ENCODE measurements around the gene DNMT1.

DNMT1 gene

DNA sequence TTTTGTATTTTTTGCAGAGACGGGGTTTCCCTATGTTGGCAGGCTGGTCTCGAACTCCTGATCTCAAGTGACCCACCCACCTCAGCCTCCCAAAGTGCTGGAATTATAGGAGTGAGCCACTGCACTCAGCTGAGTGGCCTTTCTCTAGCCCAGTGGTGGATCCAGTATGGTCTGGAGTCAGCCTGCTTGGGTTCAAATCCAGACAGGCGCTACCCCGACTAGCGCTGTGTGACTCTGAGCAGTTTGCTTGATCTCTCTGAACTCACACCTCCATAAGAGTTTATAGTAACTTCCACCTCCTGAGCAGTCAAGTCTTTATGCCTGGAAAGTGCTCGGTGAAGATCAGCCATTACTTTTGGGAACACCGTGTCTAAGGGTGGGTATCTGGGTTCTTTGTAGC lies 25.9 kb upstream of the DNMT1 start:
- H3K4me3 ChIP-seq (ENCODE audit: low read length in 2 of 2): no peak overlapping the region
- no peak overlapping the region for H3K4me2 ChIP-seq (ENCODE audit: insufficient read depth, low read length, poor library complexity, severe bottlenecking)
- no peak overlapping the region for H2BK15ac ChIP-seq (ENCODE audit: low read length)
- no peaks in the 10 kb centered on the region for H3K9me3 ChIP-seq (replicated peaks in 1 of 2; ENCODE audit: control insufficient read depth in 2 of 2, insufficient read depth in 1 of 2, low read depth in 1 of 2, low read length in 2 of 2)
- WGBS, 2 donors (ENCODE audit: extremely low coverage in 2 of 2, insufficient read length in 2 of 2, insufficient replicate concordance in 1 of 2): no CpG with 5 or more reads among the region's 7 CpGs
- no peak overlapping the region for H2AFZ ChIP-seq (ENCODE audit: low read length)
- no peak overlapping the region for H3K27ac ChIP-seq (replicated peaks; ENCODE audit: low read length)
- DNase-seq (ENCODE audit: low spot score): no peak
- H3K23ac ChIP-seq (ENCODE audit: low read depth, low read length, poor library complexity): no peak overlapping the region
- H3K14ac ChIP-seq (ENCODE audit: low read length): no peak overlapping the region
- H4K91ac ChIP-seq (ENCODE audit: low read depth, low read length, poor library complexity): no peak overlapping the region
- peaks cover 7% of the 10 kb centered on the region for H3K79me1 ChIP-seq (ENCODE audit: low read depth, low read length)
- H3K4me1 ChIP-seq (ENCODE audit: control insufficient read depth in 2 of 2, insufficient read depth in 1 of 2, low read depth in 1 of 2, low read length in 2 of 2): no peaks in the 10 kb centered on the region
- H3K9ac ChIP-seq (ENCODE audit: low read depth, low read length, poor library complexity): no peak overlapping the region
- H3K4ac ChIP-seq (ENCODE audit: low read length): no peak overlapping the region
- H3K18ac ChIP-seq (ENCODE audit: low read length): no peak overlapping the region
- no peaks in the 10 kb centered on the region for H3K27me3 ChIP-seq (ENCODE audit: control insufficient read depth in 3 of 3, insufficient read depth in 3 of 3, low read depth in 1 of 3, low read length in 3 of 3)
- no peak overlapping the region for H2BK120ac ChIP-seq (ENCODE audit: low read depth, low read length)
- no peak overlapping the region for H2BK12ac ChIP-seq (ENCODE audit: low read length)
- no peak overlapping the region for H2AK5ac ChIP-seq (ENCODE audit: low read depth, low read length)
- no peak overlapping the region for H2BK5ac ChIP-seq (ENCODE audit: low read length)
- H3K36me3 ChIP-seq (replicated peaks in 1 of 2; ENCODE audit: control insufficient read depth in 2 of 2, insufficient read depth in 2 of 2, low read length in 2 of 2): peaks cover 15 to 23% of the 10 kb centered on the region in 2 donors
- no peak overlapping the region for H4K8ac ChIP-seq (ENCODE audit: low read depth, low read length)

- H2AK5ac ChIP-seq (ENCODE audit: low read depth, low read length): no peak overlapping the region
- H3K23ac ChIP-seq (ENCODE audit: low read depth, low read length, poor library complexity): no peak overlapping the region
- H3K9me3 ChIP-seq (replicated peaks in 1 of 2; ENCODE audit: control insufficient read depth in 2 of 2, insufficient read depth in 1 of 2, low read depth in 1 of 2, low read length in 2 of 2): no peaks in the 10 kb centered on the region
- WGBS, 2 donors (ENCODE audit: extremely low coverage in 2 of 2, insufficient read length in 2 of 2, insufficient replicate concordance in 1 of 2): no CpG with 5 or more reads among the region's 3 CpGs
- H3K4ac ChIP-seq (ENCODE audit: low read length): no peak overlapping the region
- H3K9ac ChIP-seq (ENCODE audit: low read depth, low read length, poor library complexity): no peak overlapping the region
- no peak overlapping the region for H3K4me2 ChIP-seq (ENCODE audit: insufficient read depth, low read length, poor library complexity, severe bottlenecking)
- H3K27ac ChIP-seq (replicated peaks; ENCODE audit: low read length): no peak overlapping the region
- no peak overlapping the region for H3K18ac ChIP-seq (ENCODE audit: low read length)
- no peak overlapping the region for H2BK12ac ChIP-seq (ENCODE audit: low read length)
- H2BK15ac ChIP-seq (ENCODE audit: low read length): no peak overlapping the region
- H3K27me3 ChIP-seq (ENCODE audit: control insufficient read depth in 3 of 3, insufficient read depth in 3 of 3, low read depth in 1 of 3, low read length in 3 of 3): no peaks in the 10 kb centered on the region
- no peak overlapping the region for H2BK5ac ChIP-seq (ENCODE audit: low read length)
- H4K8ac ChIP-seq (ENCODE audit: low read depth, low read length): no peak overlapping the region
- no peak for DNase-seq (ENCODE audit: low spot score)
- no peak overlapping the region for H4K91ac ChIP-seq (ENCODE audit: low read depth, low read length, poor library complexity)
- no peak overlapping the region for H2BK120ac ChIP-seq (ENCODE audit: low read depth, low read length)
- H3K79me1 ChIP-seq (ENCODE audit: low read depth, low read length): peaks cover 7% of the 10 kb centered on the region
- no peak overlapping the region for H2AFZ ChIP-seq (ENCODE audit: low read length)
- no peaks in the 10 kb centered on the region for H3K4me1 ChIP-seq (ENCODE audit: control insufficient read depth in 2 of 2, insufficient read depth in 1 of 2, low read depth in 1 of 2, low read length in 2 of 2)
- H3K36me3 ChIP-seq (replicated peaks in 1 of 2; ENCODE audit: control insufficient read depth in 2 of 2, insufficient read depth in 2 of 2, low read length in 2 of 2): peaks cover 15 to 19% of the 10 kb centered on the region in 2 donors
- no peak overlapping the region for H3K14ac ChIP-seq (ENCODE audit: low read length)
- H3K4me3 ChIP-seq (ENCODE audit: low read length in 2 of 2): no peak overlapping the region
These were observed 24.9 kb upstream of the DNMT1 start for GRCh38 chr19:10219678-10220077.

GRCh38 chr19:10217085-10217484 lies 22.3 kb upstream of the DNMT1 start:
- H3K14ac ChIP-seq (ENCODE audit: low read length): no peak overlapping the region
- H2BK12ac ChIP-seq (ENCODE audit: low read length): no peak overlapping the region
- H2AK5ac ChIP-seq (ENCODE audit: low read depth, low read length): no peak overlapping the region
- H3K4me1 ChIP-seq (ENCODE audit: control insufficient read depth in 2 of 2, insufficient read depth in 1 of 2, low read depth in 1 of 2, low read length in 2 of 2): no peaks in the 10 kb centered on the region
- no peak overlapping the region for H3K18ac ChIP-seq (ENCODE audit: low read length)
- WGBS, 2 donors (ENCODE audit: extremely low coverage in 2 of 2, insufficient read length in 2 of 2, insufficient replicate concordance in 1 of 2): no CpG with 5 or more reads among the region's 9 CpGs
- no peaks in the 10 kb centered on the region for H3K27me3 ChIP-seq (ENCODE audit: control insufficient read depth in 3 of 3, insufficient read depth in 3 of 3, low read depth in 1 of 3, low read length in 3 of 3)
- no peak overlapping the region for H3K27ac ChIP-seq (replicated peaks; ENCODE audit: low read length)
- no peak for DNase-seq (ENCODE audit: low spot score)
- no peak overlapping the region for H2BK120ac ChIP-seq (ENCODE audit: low read depth, low read length)
- no peak overlapping the region for H3K23ac ChIP-seq (ENCODE audit: low read depth, low read length, poor library complexity)
- H3K4ac ChIP-seq (ENCODE audit: low read length): no peak overlapping the region
- no peak overlapping the region for H3K4me2 ChIP-seq (ENCODE audit: insufficient read depth, low read length, poor library complexity, severe bottlenecking)
- no peak overlapping the region for H3K4me3 ChIP-seq (ENCODE audit: low read length in 2 of 2)
- H3K79me1 ChIP-seq (ENCODE audit: low read depth, low read length): no peaks in the 10 kb centered on the region
- no peaks in the 10 kb centered on the region for H3K9me3 ChIP-seq (replicated peaks in 1 of 2; ENCODE audit: control insufficient read depth in 2 of 2, insufficient read depth in 1 of 2, low read depth in 1 of 2, low read length in 2 of 2)
- H4K91ac ChIP-seq (ENCODE audit: low read depth, low read length, poor library complexity): no peak overlapping the region
- H2BK15ac ChIP-seq (ENCODE audit: low read length): no peak overlapping the region
- H3K36me3 ChIP-seq (replicated peaks in 1 of 2; ENCODE audit: control insufficient read depth in 2 of 2, insufficient read depth in 2 of 2, low read length in 2 of 2): peaks cover 0 to 2% of the 10 kb centered on the region in 2 donors
- H2BK5ac ChIP-seq (ENCODE audit: low read length): no peak overlapping the region
- H2AFZ ChIP-seq (ENCODE audit: low read length): no peak overlapping the region
- no peak overlapping the region for H4K8ac ChIP-seq (ENCODE audit: low read depth, low read length)
- H3K9ac ChIP-seq (ENCODE audit: low read depth, low read length, poor library complexity): no peak overlapping the region

- no peak overlapping the region for H3K23ac ChIP-seq (ENCODE audit: low read depth, low read length, poor library complexity)
- no peaks in the 10 kb centered on the region for H3K27me3 ChIP-seq (ENCODE audit: control insufficient read depth in 3 of 3, insufficient read depth in 3 of 3, low read depth in 1 of 3, low read length in 3 of 3)
- no peak for DNase-seq (ENCODE audit: low spot score)
- H3K18ac ChIP-seq (ENCODE audit: low read length): no peak overlapping the region
- H3K4ac ChIP-seq (ENCODE audit: low read length): no peak overlapping the region
- no peak overlapping the region for H2BK12ac ChIP-seq (ENCODE audit: low read length)
- H2BK15ac ChIP-seq (ENCODE audit: low read length): no peak overlapping the region
- no peak overlapping the region for H3K4me2 ChIP-seq (ENCODE audit: insufficient read depth, low read length, poor library complexity, severe bottlenecking)
- H2BK120ac ChIP-seq (ENCODE audit: low read depth, low read length): no peak overlapping the region
- no peaks in the 10 kb centered on the region for H3K36me3 ChIP-seq (replicated peaks in 1 of 2; ENCODE audit: control insufficient read depth in 2 of 2, insufficient read depth in 2 of 2, low read length in 2 of 2)
- H3K79me1 ChIP-seq (ENCODE audit: low read depth, low read length): no peaks in the 10 kb centered on the region
- H3K4me1 ChIP-seq (ENCODE audit: control insufficient read depth in 2 of 2, insufficient read depth in 1 of 2, low read depth in 1 of 2, low read length in 2 of 2): no peaks in the 10 kb centered on the region
- H3K9me3 ChIP-seq (replicated peaks in 1 of 2; ENCODE audit: control insufficient read depth in 2 of 2, insufficient read depth in 1 of 2, low read depth in 1 of 2, low read length in 2 of 2): no peaks in the 10 kb centered on the region
- no peak overlapping the region for H2AFZ ChIP-seq (ENCODE audit: low read length)
- no peak overlapping the region for H3K4me3 ChIP-seq (ENCODE audit: low read length in 2 of 2)
- no peak overlapping the region for H4K8ac ChIP-seq (ENCODE audit: low read depth, low read length)
- no CpG with 5 or more reads among the region's 5 CpGs for WGBS, 2 donors (ENCODE audit: extremely low coverage in 2 of 2, insufficient read length in 2 of 2, insufficient replicate concordance in 1 of 2)
- H3K27ac ChIP-seq (replicated peaks; ENCODE audit: low read length): no peak overlapping the region
- no peak overlapping the region for H3K14ac ChIP-seq (ENCODE audit: low read length)
- H2BK5ac ChIP-seq (ENCODE audit: low read length): no peak overlapping the region
- no peak overlapping the region for H3K9ac ChIP-seq (ENCODE audit: low read depth, low read length, poor library complexity)
- no peak overlapping the region for H4K91ac ChIP-seq (ENCODE audit: low read depth, low read length, poor library complexity)
- no peak overlapping the region for H2AK5ac ChIP-seq (ENCODE audit: low read depth, low read length)
These were observed 20.0 kb upstream of the DNMT1 start for GRCh38 chr19:10214784-10215183.

Data from neuronal stem cell (in vitro differentiated cells).